ENCODE measurements around the gene SIVA1.

DNA sequence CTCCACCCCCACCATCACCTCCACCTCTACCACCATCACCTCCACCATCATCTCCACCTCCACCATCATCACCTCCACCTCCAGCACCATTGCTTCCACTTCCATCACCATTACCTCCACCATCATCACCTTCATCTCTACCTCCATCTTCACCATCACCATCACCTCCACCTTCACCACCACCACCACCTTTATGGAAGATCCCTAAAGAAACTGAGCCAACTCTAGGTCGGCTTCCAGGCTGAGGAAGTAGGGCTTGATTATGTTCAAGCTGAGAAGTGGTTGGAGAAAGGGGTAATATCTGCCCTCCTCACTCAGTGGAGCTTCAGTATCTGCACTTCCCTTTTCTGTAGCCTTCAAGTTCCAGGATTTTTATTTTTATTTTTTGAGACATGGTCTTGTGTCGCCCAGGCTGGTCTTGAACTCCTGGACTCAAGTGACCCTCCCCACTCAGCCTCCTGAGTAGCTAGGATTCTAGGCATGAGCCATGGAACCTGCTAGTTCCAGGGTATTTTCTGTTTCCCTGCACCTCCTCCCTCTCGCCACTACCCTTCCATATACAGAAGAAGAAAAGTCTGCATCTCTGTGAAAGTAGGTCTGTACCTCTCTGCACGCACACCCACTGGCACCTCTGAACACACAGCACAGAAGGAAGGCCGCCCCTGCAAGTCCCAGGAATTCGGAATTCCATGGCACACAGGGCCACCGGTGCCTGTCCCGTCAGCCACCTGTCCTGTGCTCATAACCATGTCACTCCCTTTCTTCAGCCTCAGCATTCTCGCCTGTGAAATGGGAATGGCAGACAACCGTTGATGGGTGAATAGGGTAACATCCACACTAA lies 53.9 kb downstream of the SIVA1 start:
- TF ChIP-seq CTCF (IDR thresholded peaks at IDR 0.05) (no peak), ZFX (IDR thresholded peaks at IDR 0.05; ENCODE audit: borderline replicate concordance) (no peak)

Data from 22Rv1 (cell line).